Activated naive CD4-positive, alpha-beta T cell treated with anti-CD3 and anti-CD28 coated beads, Interleukin-2, amount 50 U/mL, for 24 hours (primary cell): ENCODE results near the gene UGT1A5.

Experiments used
- H3K27ac Mint-ChIP-seq: one replicate; pipeline ENCODE4 v1.8.0; 2021; ENCODE audit warnings: mild to moderate bottlenecking, mixed read lengths
- H3K27me3 Mint-ChIP-seq: one replicate; pipeline ENCODE4 v1.8.0; 2021; ENCODE audit warnings: mixed read lengths
- H3K36me3 Mint-ChIP-seq: one replicate; pipeline ENCODE4 v1.8.0; 2021; ENCODE audit warnings: mixed read lengths
- H3K4me1 Mint-ChIP-seq: one replicate; pipeline ENCODE4 v1.8.0; 2021; ENCODE audit warnings: mixed read lengths
- H3K4me3 Mint-ChIP-seq: one replicate; pipeline ENCODE4 v1.8.0; 2021; ENCODE audit warnings: mild to moderate bottlenecking, mixed read lengths
- H3K9me3 Mint-ChIP-seq: one replicate; pipeline ENCODE4 v1.8.0; 2021; ENCODE audit warnings: mixed read lengths

UGT1A5 gene

GRCh38 chr2:233754872-233755611 is 42.3 kb downstream of the UGT1A5 start:
- peaks cover 4% of the 10 kb centered on the region for H3K27me3 Mint-ChIP-seq
- H3K4me3 Mint-ChIP-seq = no peak overlapping the region
- peaks cover 1% of the 10 kb centered on the region for H3K36me3 Mint-ChIP-seq
- peaks cover 10% of the 10 kb centered on the region for H3K9me3 Mint-ChIP-seq
- no peak overlapping the region for H3K27ac Mint-ChIP-seq
- H3K4me1 Mint-ChIP-seq = no peaks in the 10 kb centered on the region

- Mint-ChIP-seq H3K4me3 (no peak overlapping the region), H3K27ac (no peak overlapping the region), H3K27me3 (peaks cover 4% of the 10 kb centered on the region), H3K9me3 (peaks cover 9% of the 10 kb centered on the region), H3K4me1 (no peaks in the 10 kb centered on the region), H3K36me3 (peaks cover 1% of the 10 kb centered on the region)
These were observed 43.8 kb downstream of the UGT1A5 start for GRCh38 chr2:233756429-233757081.

GRCh38 chr2:233758141-233758540 is 45.4 kb downstream of the UGT1A5 start:
- Mint-ChIP-seq H3K4me3 (no peak overlapping the region), H3K27ac (no peak overlapping the region), H3K4me1 (no peaks in the 10 kb centered on the region), H3K36me3 (no peaks in the 10 kb centered on the region), H3K9me3 (peaks cover under 1% of the 10 kb centered on the region), H3K27me3 (no peaks in the 10 kb centered on the region)

- H3K27me3 Mint-ChIP-seq = peaks cover 3% of the 10 kb centered on the region
- H3K36me3 Mint-ChIP-seq = no peaks in the 10 kb centered on the region
- H3K4me3 Mint-ChIP-seq = no peak overlapping the region
- no peaks in the 10 kb centered on the region for H3K9me3 Mint-ChIP-seq
- no peak overlapping the region for H3K27ac Mint-ChIP-seq
- H3K4me1 Mint-ChIP-seq = no peaks in the 10 kb centered on the region
These were observed 46.1 kb downstream of the UGT1A5 start for GRCh38 chr2:233758849-233759248.

GRCh38 chr2:233760043-233760442 is 47.3 kb downstream of the UGT1A5 start, which contains the start of gene UGT1A1:
Gene UGT1A1 (plus strand): TSS chr2:233760270. CDS start chr2:233760288, 18 bp downstream.
- H3K36me3 Mint-ChIP-seq = no peaks in the 10 kb centered on the region
- H3K4me1 Mint-ChIP-seq = no peaks in the 10 kb centered on the region
- peaks cover 4% of the 10 kb centered on the region for H3K27me3 Mint-ChIP-seq
- H3K4me3 Mint-ChIP-seq = no peak within 1 kb of the TSS
- H3K27ac Mint-ChIP-seq = no peak within 1 kb of the TSS
- H3K9me3 Mint-ChIP-seq = no peaks in the 10 kb centered on the region

- Mint-ChIP-seq H3K4me1 (no peaks in the 10 kb centered on the region), H3K27me3 (peaks cover 4% of the 10 kb centered on the region), H3K36me3 (no peaks in the 10 kb centered on the region), H3K4me3 (no peak overlapping the region), H3K27ac (no peak overlapping the region), H3K9me3 (no peaks in the 10 kb centered on the region)
These were observed 48.5 kb downstream of the UGT1A5 start for GRCh38 chr2:233761040-233761769.

- H3K27ac Mint-ChIP-seq = no peak overlapping the region
- no peaks in the 10 kb centered on the region for H3K36me3 Mint-ChIP-seq
- H3K4me3 Mint-ChIP-seq = no peak overlapping the region
- no peaks in the 10 kb centered on the region for H3K4me1 Mint-ChIP-seq
- no peaks in the 10 kb centered on the region for H3K9me3 Mint-ChIP-seq
- peaks cover 11% of the 10 kb centered on the region for H3K27me3 Mint-ChIP-seq
These were observed 51.6 kb downstream of the UGT1A5 start for GRCh38 chr2:233764264-233764663.

GRCh38 chr2:233764761-233765160 is 52.1 kb downstream of the UGT1A5 start:
- H3K9me3 Mint-ChIP-seq = no peaks in the 10 kb centered on the region

GRCh38 chr2:233766416-233766815 is 53.7 kb downstream of the UGT1A5 start:
- Mint-ChIP-seq H3K4me3 (no peak overlapping the region), H3K9me3 (no peaks in the 10 kb centered on the region), H3K4me1 (no peaks in the 10 kb centered on the region), H3K27me3 (peaks cover 12% of the 10 kb centered on the region), H3K27ac (no peak overlapping the region), H3K36me3 (no peaks in the 10 kb centered on the region)

More at GRCh38 chr2:233764761-233765160, 52.1 kb downstream of the UGT1A5 start:
- Mint-ChIP-seq H3K36me3 (no peaks in the 10 kb centered on the region), H3K4me3 (no peak overlapping the region), H3K27ac (no peak overlapping the region), H3K4me1 (no peaks in the 10 kb centered on the region), H3K27me3 (peaks cover 12% of the 10 kb centered on the region)

GRCh38 chr2:233768076-233768475 is 55.4 kb downstream of the UGT1A5 start:
- no peak overlapping the region for H3K27ac Mint-ChIP-seq
- no peak overlapping the region for H3K4me3 Mint-ChIP-seq
- H3K9me3 Mint-ChIP-seq = no peaks in the 10 kb centered on the region
- H3K36me3 Mint-ChIP-seq = no peaks in the 10 kb centered on the region
- H3K27me3 Mint-ChIP-seq = peaks cover 12% of the 10 kb centered on the region
- no peaks in the 10 kb centered on the region for H3K4me1 Mint-ChIP-seq

GRCh38 chr2:233769260-233769659 is 56.6 kb downstream of the UGT1A5 start:
- Mint-ChIP-seq H3K4me1 (no peaks in the 10 kb centered on the region), H3K36me3 (no peaks in the 10 kb centered on the region), H3K9me3 (no peaks in the 10 kb centered on the region), H3K27ac (no peak overlapping the region), H3K27me3 (peaks cover 11% of the 10 kb centered on the region), H3K4me3 (no peak overlapping the region)

- Mint-ChIP-seq H3K36me3 (peaks cover 2% of the 10 kb centered on the region), H3K4me3 (no peak overlapping the region), H3K9me3 (no peaks in the 10 kb centered on the region), H3K4me1 (no peaks in the 10 kb centered on the region), H3K27ac (no peak overlapping the region), H3K27me3 (peaks cover 9% of the 10 kb centered on the region)
These were observed 59.4 kb downstream of the UGT1A5 start for GRCh38 chr2:233772153-233772552.

- no peaks in the 10 kb centered on the region for H3K4me1 Mint-ChIP-seq
- no peaks in the 10 kb centered on the region for H3K9me3 Mint-ChIP-seq
- H3K27me3 Mint-ChIP-seq = peaks cover 7% of the 10 kb centered on the region
- peaks cover 2% of the 10 kb centered on the region for H3K36me3 Mint-ChIP-seq
- no peak overlapping the region for H3K27ac Mint-ChIP-seq
- H3K4me3 Mint-ChIP-seq = no peak overlapping the region
These were observed 59.9 kb downstream of the UGT1A5 start for GRCh38 chr2:233772583-233772982.

- Mint-ChIP-seq H3K9me3 (no peaks in the 10 kb centered on the region), H3K27me3 (peaks cover 8% of the 10 kb centered on the region), H3K36me3 (peaks cover 2% of the 10 kb centered on the region), H3K4me3 (no peak overlapping the region), H3K4me1 (no peaks in the 10 kb centered on the region), H3K27ac (no peak overlapping the region)
These were observed 61.1 kb downstream of the UGT1A5 start for GRCh38 chr2:233773854-233774253.

- Mint-ChIP-seq H3K36me3 (peaks cover 2% of the 10 kb centered on the region), H3K27ac (no peak overlapping the region), H3K27me3 (peaks cover 11% of the 10 kb centered on the region), H3K4me3 (no peak overlapping the region), H3K4me1 (no peaks in the 10 kb centered on the region), H3K9me3 (no peaks in the 10 kb centered on the region)
These were observed 62.7 kb downstream of the UGT1A5 start for GRCh38 chr2:233775414-233775813.

GRCh38 chr2:233778030-233778429 is 65.3 kb downstream of the UGT1A5 start, which contains the start of gene MROH2A:
Gene MROH2A (plus strand): TSS chr2:233778330. CDS start chr2:233779359, 1,029 bp downstream.
- Mint-ChIP-seq H3K9me3 (peaks cover 10% of the 10 kb centered on the region), H3K4me3 (no peak within 1 kb of the TSS), H3K4me1 (no peaks in the 10 kb centered on the region), H3K27me3 (peaks cover 18% of the 10 kb centered on the region), H3K27ac (no peak within 1 kb of the TSS), H3K36me3 (peaks cover 2% of the 10 kb centered on the region)
